Measurements from ENCODE around the gene C10orf71. TPM values are rescaled to one million over a fixed set of nuclear protein-coding genes. Genes with fewer than 3 reads are reported as not detected.

The C10orf71 gene
- total RNA-seq, 2 donors from 2014 or later: not detected

GRCh38 chr10:49283491-49283890 is 15.5 kb upstream of the C10orf71 start:
- no peaks in the 10 kb centered on the region for H3K36me3 Mint-ChIP-seq
- no peaks in the 10 kb centered on the region for H3K9me3 Mint-ChIP-seq
- H3K27ac Mint-ChIP-seq: no peak overlapping the region

DNA sequence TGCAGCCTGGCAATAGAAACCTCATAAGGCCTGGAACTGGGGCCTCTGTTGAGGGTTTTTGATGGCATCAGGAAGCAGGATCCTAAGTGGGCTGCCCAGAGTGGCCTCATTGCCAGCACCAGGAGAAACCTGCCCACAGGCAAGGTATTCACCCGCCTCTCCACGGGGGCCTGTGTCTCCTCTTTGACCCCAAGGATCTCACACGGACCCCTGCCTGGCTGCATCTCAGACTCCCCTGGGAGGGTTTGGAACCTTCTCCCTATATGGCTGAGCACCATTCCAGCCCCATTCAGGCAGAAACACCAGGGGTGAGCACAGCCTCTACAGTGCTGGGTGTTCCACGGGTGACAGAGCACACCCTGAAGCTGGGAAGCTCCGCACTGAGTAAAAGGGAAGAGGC is 14.6 kb upstream of the C10orf71 start:
- ATAC-seq (no peak), DNase-seq (ENCODE audit: low spot score in 2 of 2) (no peak)
- Mint-ChIP-seq H3K27ac (no peak overlapping the region), H3K36me3 (no peaks in the 10 kb centered on the region), H3K9me3 (no peaks in the 10 kb centered on the region)

More at GRCh38 chr10:49283491-49283890, 15.5 kb upstream of the C10orf71 start:
- ATAC-seq (no peak), DNase-seq (ENCODE audit: low spot score in 2 of 2) (peak in 1 of 2 donors; percentile 13)

DNA sequence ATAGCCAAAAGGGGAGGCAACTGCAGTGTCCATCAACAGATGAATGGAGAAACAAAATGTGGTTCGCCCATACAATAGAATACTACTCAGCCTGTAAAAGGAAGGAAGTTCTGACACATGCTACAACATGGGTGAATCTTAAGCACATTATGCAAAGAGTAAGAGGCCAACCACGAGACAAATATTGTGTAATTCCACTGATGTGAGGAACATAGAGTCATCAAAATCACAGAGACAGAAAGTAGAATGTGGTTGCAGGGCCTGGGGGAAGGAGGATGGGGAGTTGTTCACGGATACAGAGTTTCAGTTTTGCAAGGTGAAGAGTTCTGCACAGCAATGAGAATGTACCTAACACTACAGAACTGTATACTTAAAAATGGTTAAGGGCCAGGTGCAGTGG is 13.7 kb upstream of the C10orf71 start:
- no peaks in the 10 kb centered on the region for H3K36me3 Mint-ChIP-seq
- no peaks in the 10 kb centered on the region for H3K9me3 Mint-ChIP-seq
- H3K27ac Mint-ChIP-seq: no peak overlapping the region
- DNase-seq (ENCODE audit: low spot score in 2 of 2): no peak
- ATAC-seq: peak; percentile 36 to 46

DNA sequence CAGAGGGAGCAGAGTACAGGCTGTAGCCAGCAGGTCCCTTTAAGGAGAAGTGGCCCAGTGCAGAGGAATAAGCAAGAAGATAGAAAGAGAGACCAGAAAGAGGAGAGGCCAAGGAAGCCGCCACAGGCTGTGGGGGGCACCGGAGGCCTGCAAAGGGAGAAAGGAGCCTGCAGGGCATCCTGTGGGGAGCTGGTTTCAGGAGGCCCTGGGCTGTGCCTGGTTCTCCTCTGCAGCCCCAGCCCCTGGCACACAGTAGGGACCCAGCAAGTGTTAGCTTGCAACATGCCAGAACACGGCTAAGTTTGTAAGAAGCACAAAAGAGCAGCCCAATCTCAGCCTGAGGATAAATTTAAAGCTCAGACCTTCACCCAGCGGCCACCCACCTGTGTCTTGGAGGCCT is 12.3 kb upstream of the C10orf71 start:
- Mint-ChIP-seq H3K9me3 (no peaks in the 10 kb centered on the region), H3K27ac (peak overlapping the region in 1 of 2 donors; percentile 10), H3K36me3 (no peaks in the 10 kb centered on the region)
- DNase-seq (ENCODE audit: low spot score in 2 of 2): peak in 1 of 2 donors; percentile 13
- ATAC-seq: no peak

DNA sequence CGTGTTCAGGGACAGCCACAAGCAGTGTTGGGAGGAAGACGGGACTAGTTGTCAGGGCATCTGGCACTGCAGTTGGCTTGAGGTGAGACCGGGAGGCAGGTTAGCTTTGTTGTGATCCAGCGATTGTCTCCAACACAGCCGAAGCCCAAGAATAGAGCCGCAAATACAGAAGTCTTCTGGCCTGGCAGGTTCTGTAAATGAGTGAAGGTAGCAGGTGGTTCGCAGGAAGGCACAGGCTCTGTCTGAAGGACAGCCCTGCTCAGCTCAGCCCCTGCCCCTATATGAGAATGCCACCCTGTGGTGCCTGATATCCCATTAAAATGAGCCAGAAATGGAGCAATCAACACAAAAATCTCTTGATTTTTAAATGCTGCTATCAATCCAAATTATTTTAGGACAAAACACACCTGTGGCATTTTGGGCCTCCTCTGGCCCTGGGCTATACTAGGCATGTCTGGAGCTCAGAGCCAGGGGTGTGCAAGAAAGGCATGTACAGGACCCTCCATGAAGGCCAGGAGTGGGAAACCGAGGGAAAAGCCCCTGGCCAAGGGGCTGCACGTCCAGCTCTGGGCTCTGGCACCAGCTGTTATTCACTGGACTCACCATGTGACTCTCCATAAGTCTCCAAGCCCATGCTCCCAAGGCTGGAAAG is 11.2 kb upstream of the C10orf71 start:
- peak in 1 of 2 donors; percentile 45 for DNase-seq (ENCODE audit: low spot score in 2 of 2)
- Mint-ChIP-seq H3K27ac (no peak overlapping the region), H3K36me3 (no peaks in the 10 kb centered on the region)

DNA sequence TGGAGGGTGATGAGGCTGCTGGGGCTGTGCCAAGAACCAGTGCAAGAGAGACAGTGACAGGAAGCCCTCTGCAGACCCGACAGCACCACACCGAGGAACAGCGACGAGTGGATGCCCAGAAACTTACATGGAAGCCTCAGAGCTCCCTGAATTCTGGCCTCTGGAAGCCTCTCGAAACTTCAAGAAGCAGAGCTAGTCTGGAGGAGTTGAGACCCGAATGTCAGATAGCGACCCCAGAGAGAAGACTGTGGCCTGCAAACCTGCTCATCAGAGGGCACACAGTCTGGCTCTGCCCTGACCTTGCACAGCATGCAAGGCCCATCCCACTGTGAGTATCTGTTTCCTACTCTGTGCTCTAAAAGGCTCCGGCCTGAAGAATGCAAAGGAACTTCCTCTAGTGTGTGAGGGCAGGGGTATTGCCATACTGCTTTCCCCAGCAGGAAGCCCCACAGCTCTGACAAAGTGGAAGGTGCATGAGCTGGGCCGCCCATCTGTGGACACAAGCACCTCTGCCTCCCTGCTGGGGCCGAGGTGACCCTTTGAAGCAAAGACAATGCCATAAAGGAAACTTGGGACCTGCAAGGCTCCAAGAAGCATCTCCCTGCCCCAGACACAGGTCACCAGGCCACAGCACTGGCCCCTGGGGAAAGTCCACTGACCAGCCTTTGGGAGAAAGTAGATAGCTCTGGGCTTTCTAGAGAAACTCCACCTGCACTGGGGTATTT is 10.5 kb upstream of the C10orf71 start:
- no peak for ATAC-seq
- DNase-seq (ENCODE audit: low spot score in 2 of 2): no peak
- H3K27ac Mint-ChIP-seq: no peak overlapping the region
- no peaks in the 10 kb centered on the region for H3K36me3 Mint-ChIP-seq
- no peaks in the 10 kb centered on the region for H3K9me3 Mint-ChIP-seq

More for the DNA sequence above, 11.2 kb upstream of the C10orf71 start:
- H3K9me3 Mint-ChIP-seq: no peaks in the 10 kb centered on the region
- ATAC-seq: no peak

DNA sequence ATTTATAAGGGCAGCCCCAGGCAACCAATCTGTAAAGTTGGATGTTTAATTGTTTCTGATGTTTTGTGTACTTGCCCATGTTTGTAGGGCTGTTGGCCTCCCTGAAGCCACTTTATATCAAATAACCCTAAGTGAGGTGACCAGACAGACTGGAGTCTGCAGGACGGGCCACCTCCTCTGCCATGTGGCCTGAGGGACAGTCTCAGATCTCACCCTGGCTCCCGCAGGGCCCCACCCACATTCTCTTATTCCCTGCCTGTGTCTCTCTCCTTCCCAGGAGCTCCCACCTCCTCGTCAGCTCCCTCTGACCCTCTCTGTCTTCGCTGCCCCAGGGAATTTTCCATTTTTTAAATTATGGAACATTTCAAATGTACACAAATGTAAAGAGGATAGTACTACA is 9.5 kb upstream of the C10orf71 start:
- ATAC-seq: no peak
- Mint-ChIP-seq H3K36me3 (no peaks in the 10 kb centered on the region), H3K9me3 (no peaks in the 10 kb centered on the region), H3K27ac (no peak overlapping the region)
- no peak for DNase-seq (ENCODE audit: low spot score in 2 of 2)

GRCh38 chr10:49290131-49290530 is 8.8 kb upstream of the C10orf71 start:
- DNase-seq (ENCODE audit: low spot score in 2 of 2) (no peak), ATAC-seq (no peak)
- Mint-ChIP-seq H3K9me3 (no peaks in the 10 kb centered on the region), H3K27ac (no peak overlapping the region), H3K36me3 (no peaks in the 10 kb centered on the region)

- no peaks in the 10 kb centered on the region for H3K36me3 Mint-ChIP-seq
- no peaks in the 10 kb centered on the region for H3K9me3 Mint-ChIP-seq
- ATAC-seq (no peak), DNase-seq (ENCODE audit: low spot score in 2 of 2) (no peak)
- H3K27ac Mint-ChIP-seq: no peak overlapping the region
These were observed 8.4 kb upstream of the C10orf71 start for GRCh38 chr10:49290607-49291006.

- no peak for ATAC-seq
- H3K36me3 Mint-ChIP-seq: no peaks in the 10 kb centered on the region
- no peak overlapping the region for H3K27ac Mint-ChIP-seq
- no peak for DNase-seq (ENCODE audit: low spot score in 2 of 2)
- no peaks in the 10 kb centered on the region for H3K9me3 Mint-ChIP-seq
These were observed 6.3 kb upstream of the C10orf71 start for GRCh38 chr10:49292565-49293207.

GRCh38 chr10:49293208-49293603 is 5.8 kb upstream of the C10orf71 start:
- DNase-seq (ENCODE audit: low spot score in 2 of 2) (no peak), ATAC-seq (no peak)
- H3K36me3 Mint-ChIP-seq: no peaks in the 10 kb centered on the region
- no peaks in the 10 kb centered on the region for H3K9me3 Mint-ChIP-seq
- H3K27ac Mint-ChIP-seq: no peak overlapping the region

DNA sequence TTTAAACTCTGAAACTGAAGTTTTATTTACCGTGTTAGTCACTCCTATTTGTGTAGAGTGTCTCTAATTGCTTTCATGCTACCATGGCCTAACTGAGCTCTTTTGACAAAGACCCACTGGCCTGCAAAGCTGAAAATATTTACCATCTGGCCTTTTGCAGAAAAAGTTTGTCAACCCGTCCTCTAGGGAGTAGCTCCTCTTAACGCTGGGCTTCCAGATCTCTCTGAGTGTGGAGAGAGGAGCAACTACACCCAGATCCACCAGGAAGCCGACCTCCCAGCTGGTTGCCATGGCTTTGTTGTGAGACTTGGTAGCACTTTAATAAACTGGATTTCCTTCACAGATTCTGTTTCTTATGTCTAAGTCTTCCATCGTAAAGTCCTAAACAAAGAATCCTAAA is 4.2 kb upstream of the C10orf71 start:
- H3K27ac Mint-ChIP-seq: no peak overlapping the region
- H3K36me3 Mint-ChIP-seq: no peaks in the 10 kb centered on the region
- ATAC-seq (no peak), DNase-seq (ENCODE audit: low spot score in 2 of 2) (no peak)
- H3K9me3 Mint-ChIP-seq: no peaks in the 10 kb centered on the region

- Mint-ChIP-seq H3K9me3 (no peaks in the 10 kb centered on the region), H3K36me3 (no peaks in the 10 kb centered on the region), H3K27ac (no peak overlapping the region)
- no peak for ATAC-seq
- DNase-seq (ENCODE audit: low spot score in 2 of 2): no peak
These were observed 3.7 kb upstream of the C10orf71 start for GRCh38 chr10:49295297-49295696.

- H3K9me3 Mint-ChIP-seq: no peaks in the 10 kb centered on the region
- DNase-seq (ENCODE audit: low spot score in 2 of 2) (no peak), ATAC-seq (no peak)
- H3K27ac Mint-ChIP-seq: no peak overlapping the region
- no peaks in the 10 kb centered on the region for H3K36me3 Mint-ChIP-seq
These were observed 2.6 kb upstream of the C10orf71 start for GRCh38 chr10:49296382-49296781.

DNA sequence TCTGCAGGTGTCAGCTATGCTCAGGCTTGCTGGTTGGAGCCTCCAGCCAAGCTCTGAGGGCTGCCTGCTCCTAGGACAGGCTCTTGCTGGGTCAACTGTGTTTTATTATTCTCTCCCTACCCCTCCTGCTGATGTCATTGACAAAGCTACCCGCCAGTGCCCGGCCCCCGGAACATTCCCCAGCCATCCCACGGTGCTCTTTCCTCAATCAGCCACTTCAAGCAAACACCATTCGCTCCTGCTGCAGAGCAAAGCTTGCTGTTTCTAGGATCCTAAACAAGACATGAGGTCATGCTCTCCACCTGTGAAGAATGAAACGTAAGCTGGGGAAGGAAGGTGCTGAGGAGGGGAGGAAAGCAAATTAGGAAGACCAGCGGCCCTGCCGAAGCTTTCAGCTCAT is 2.1 kb upstream of the C10orf71 start:
- Mint-ChIP-seq H3K36me3 (no peaks in the 10 kb centered on the region), H3K9me3 (no peaks in the 10 kb centered on the region), H3K27ac (no peak overlapping the region)
- ATAC-seq (no peak), DNase-seq (ENCODE audit: low spot score in 2 of 2) (no peak)

DNA sequence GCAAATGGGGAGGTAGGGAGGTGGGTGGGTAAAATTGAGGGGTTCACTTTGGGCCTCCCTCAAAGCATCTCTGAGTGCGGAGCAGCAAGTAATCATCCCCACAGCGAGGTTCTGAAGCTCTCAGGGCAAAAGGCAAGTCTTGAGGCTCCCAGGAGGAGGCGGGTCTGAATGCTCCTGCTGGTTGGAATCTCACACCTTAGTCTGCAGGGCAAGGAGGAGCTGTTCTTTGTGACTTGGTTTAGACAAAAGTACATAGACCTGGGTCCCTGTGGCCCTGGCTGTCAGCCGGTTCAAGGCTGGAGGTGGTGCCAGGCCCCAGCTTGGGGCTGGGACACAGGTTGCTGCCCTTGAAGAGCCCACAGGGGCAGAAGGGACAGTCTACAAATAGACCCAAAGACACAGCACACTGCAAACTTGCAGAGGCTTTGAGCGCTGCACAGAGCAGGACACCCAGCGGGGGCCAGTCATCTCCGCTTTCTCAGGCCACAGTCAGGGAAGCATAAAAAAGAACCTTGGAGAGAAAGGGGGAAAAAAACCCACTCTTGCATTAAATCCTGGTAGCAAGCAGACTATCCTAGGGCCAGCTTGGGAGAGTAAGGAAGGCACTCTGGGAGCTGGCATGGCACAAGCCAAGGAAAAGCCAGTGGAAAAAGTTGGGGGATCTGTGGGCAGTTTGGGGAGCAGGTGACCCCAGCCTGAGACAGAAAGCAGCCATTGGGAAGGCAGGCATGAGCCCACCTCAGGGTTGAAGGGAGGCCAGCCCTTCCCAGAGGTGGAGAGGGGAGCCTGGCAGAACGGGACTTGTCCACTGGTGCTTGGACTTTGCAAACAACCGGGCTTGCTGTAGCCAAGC is 926 bp upstream of the C10orf71 start:
- ATAC-seq: no peak
- Mint-ChIP-seq H3K27ac (no peak overlapping the region), H3K36me3 (no peaks in the 10 kb centered on the region), H3K9me3 (no peaks in the 10 kb centered on the region)
- no peak for DNase-seq (ENCODE audit: low spot score in 2 of 2)

- H3K9me3 Mint-ChIP-seq: no peaks in the 10 kb centered on the region
- H3K27ac Mint-ChIP-seq: no peak overlapping the region
- DNase-seq (ENCODE audit: low spot score in 2 of 2) (no peak), ATAC-seq (no peak)
- no peaks in the 10 kb centered on the region for H3K36me3 Mint-ChIP-seq
These were observed 343 bp upstream of the C10orf71 start for GRCh38 chr10:49298671-49298982.
